ENCODE data around the gene SORCS1.

- no peak for TF ChIP-seq CTCF (IDR thresholded peaks at IDR 0.05)
- TF ChIP-seq EZH2 (IDR thresholded peaks at IDR 0.05; ENCODE audit: borderline replicate concordance, insufficient read depth, low read depth, low read length, poor library complexity, severe bottlenecking), result no peak
Observed at GRCh38 chr10:106765928-106766327, 398.6 kb downstream of the SORCS1 start.
